Endodermal cell (in vitro differentiated cells): Measurements from ENCODE around the gene TMEM86B. TPM values are rescaled to one million over a fixed set of nuclear protein-coding genes. Genes with fewer than 3 reads are reported as not detected.

ENCODE experiments used
- DNase-seq: peaks from one replicate; pipeline ENCODE4 v3.0.0-alpha.2; 2017
- H3K27ac ChIP-seq: 2 replicates; pipeline ENCODE4 v1.5.1; 2013; ENCODE audit warnings: mild to moderate bottlenecking, low read depth, low read length, moderate library complexity
- H3K27me3 ChIP-seq: 2 replicates; pipeline ENCODE4 v1.6.1; 2013; ENCODE audit warnings: mild to moderate bottlenecking, low read length, moderate library complexity; ENCODE audit not compliant: insufficient read depth, control insufficient read depth, poor library complexity, severe bottlenecking
- H3K36me3 ChIP-seq: 2 replicates; pipeline ENCODE4 v1.7.0; 2013; ENCODE audit warnings: mild to moderate bottlenecking, low read length, moderate library complexity; ENCODE audit not compliant: control insufficient read depth, insufficient read depth
- H3K4me1 ChIP-seq: one replicate; pipeline ENCODE4 v1.7.0; 2013; ENCODE audit warnings: low read length; ENCODE audit not compliant: control insufficient read depth, insufficient read depth
- H3K4me3 ChIP-seq: 2 replicates; pipeline ENCODE4 v1.5.1; 2013; ENCODE audit warnings: mild to moderate bottlenecking, low read length, moderate library complexity
- H3K9ac ChIP-seq: 2 replicates; pipeline ENCODE4 v1.6.1; 2013; ENCODE audit warnings: mild to moderate bottlenecking, low read length, moderate library complexity; ENCODE audit not compliant: poor library complexity, severe bottlenecking; ENCODE audit errors: extremely low read depth
- H3K9me3 ChIP-seq: 2 replicates; pipeline ENCODE4 v1.6.1; 2013; ENCODE audit warnings: mild to moderate bottlenecking, low read length, moderate library complexity; ENCODE audit not compliant: control insufficient read depth
- H3K27ac Mint-ChIP-seq: 2 replicates; pipeline ENCODE4 v1.8.0; 2020; ENCODE audit warnings: mixed read lengths
- H3K27me3 Mint-ChIP-seq: 2 replicates; pipeline ENCODE4 v1.8.0; 2021; ENCODE audit warnings: mild to moderate bottlenecking, mixed read lengths; ENCODE audit not compliant: insufficient read depth
- H3K36me3 Mint-ChIP-seq: 2 replicates; pipeline ENCODE4 v1.8.0; 2020; ENCODE audit warnings: low read depth, mixed read lengths
- H3K4me1 Mint-ChIP-seq: 2 replicates; pipeline ENCODE4 v1.8.0; 2020; ENCODE audit warnings: mixed read lengths
- H3K4me3 Mint-ChIP-seq: 2 replicates; pipeline ENCODE4 v1.8.0; 2020; ENCODE audit warnings: mild to moderate bottlenecking, moderate library complexity, mixed read lengths
- H3K9me3 Mint-ChIP-seq: 2 replicates; pipeline ENCODE4 v1.8.0; 2020; ENCODE audit warnings: mild to moderate bottlenecking, mixed read lengths
- WGBS, 2 experiments: methylation state at CpG; one replicate each; pipeline versions ENCODE4 v1.1.5 to v1.1.7; 2013; ENCODE audit warnings: missing lambda C conversion rate in 2 of 2, mixed read lengths in 1 of 2; ENCODE audit not compliant: insufficient coverage in 1 of 2, insufficient read length in 1 of 2; 5-methylcytosine and 5-hydroxymethylcytosine counted together
- total RNA-seq, 2 donors: library from RNA; stranded (reverse); fragmentation: NEBNext Ultra II Directional in 1 of 2; extraction: Animal tissue kit (Norgen Biotek cat#: 25700) in 1 of 2; gene quantifications; 2 replicates in 1 of 2; 3 replicates in 1 of 2; pipeline ENCODE4 v1.2.1, GENCODE V29; 2021
- TF ChIP-seq, protein P1 (sequence below): fragments of 200-600 bp; sonication (generic); conservative IDR thresholded peaks from 2 replicates; pipeline ENCODE4 v1.5.0; 2021; ENCODE audit warnings: antibody characterized with exemption, mild to moderate bottlenecking

The TMEM86B gene
- total RNA-seq, 2 donors from 2014 or later = 2.9 to 5.9 TPM

DNA sequence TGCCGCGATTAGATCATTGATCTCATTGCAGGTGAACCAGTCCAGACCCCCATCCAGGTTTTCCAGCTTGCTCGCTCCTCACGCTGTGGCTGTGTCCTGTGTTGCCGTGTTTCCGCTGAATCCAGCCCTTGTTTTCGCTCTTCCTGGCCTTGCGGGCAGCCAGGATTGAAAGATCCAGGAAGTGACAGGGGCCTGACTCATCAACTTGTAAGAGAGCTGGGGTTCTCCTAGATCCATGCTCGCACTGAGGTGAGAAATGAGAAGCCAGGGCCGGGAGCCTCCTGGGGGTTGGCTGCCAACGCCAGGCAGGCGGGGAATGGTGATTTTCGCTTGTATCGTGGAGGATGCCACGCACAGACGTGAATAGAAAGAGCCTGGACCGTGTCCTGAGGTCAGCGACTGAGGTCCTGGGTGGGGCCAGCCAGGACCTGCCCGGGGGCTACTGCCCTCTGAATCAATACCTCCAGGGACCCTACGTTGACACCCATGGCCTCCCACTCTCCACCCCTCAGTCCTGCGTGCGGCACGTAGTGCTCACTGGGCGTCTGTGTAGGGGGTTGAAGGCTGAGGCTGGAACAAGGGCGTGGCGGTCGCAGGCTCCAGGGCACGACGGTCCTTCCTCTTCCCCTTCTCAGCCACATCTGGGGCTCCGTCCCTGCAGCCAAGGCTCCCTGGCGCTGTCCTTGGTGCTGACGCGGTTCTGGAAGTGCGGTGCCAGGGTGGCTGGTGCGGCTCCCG lies 11.9 kb downstream of the TMEM86B start:
- H3K4me1 Mint-ChIP-seq = peaks cover 2% of the 10 kb centered on the region
- Histone ChIP-seq H3K4me1 (no peaks in the 10 kb centered on the region), H3K9me3 (peaks cover 12% of the 10 kb centered on the region), H3K36me3 (no peaks in the 10 kb centered on the region), H3K27me3 (no peaks in the 10 kb centered on the region), H3K27ac (peak overlapping the region; percentile 62), H3K9ac (peak overlapping the region; percentile 72), H3K4me3 (peak overlapping the region; percentile 90)
- peak overlapping the region; percentile 84 for H3K4me3 Mint-ChIP-seq
- 5 to 12% methylated on average over 11 to 36 of the region's 36 CpGs for WGBS, 2 experiments
- H3K27ac Mint-ChIP-seq = peak overlapping the region; percentile 94
- peaks cover 7% of the 10 kb centered on the region for H3K36me3 Mint-ChIP-seq
- H3K27me3 Mint-ChIP-seq = peaks cover 32% of the 10 kb centered on the region
- DNase-seq = peak; percentile 97
- TF ChIP-seq, protein P1, sequence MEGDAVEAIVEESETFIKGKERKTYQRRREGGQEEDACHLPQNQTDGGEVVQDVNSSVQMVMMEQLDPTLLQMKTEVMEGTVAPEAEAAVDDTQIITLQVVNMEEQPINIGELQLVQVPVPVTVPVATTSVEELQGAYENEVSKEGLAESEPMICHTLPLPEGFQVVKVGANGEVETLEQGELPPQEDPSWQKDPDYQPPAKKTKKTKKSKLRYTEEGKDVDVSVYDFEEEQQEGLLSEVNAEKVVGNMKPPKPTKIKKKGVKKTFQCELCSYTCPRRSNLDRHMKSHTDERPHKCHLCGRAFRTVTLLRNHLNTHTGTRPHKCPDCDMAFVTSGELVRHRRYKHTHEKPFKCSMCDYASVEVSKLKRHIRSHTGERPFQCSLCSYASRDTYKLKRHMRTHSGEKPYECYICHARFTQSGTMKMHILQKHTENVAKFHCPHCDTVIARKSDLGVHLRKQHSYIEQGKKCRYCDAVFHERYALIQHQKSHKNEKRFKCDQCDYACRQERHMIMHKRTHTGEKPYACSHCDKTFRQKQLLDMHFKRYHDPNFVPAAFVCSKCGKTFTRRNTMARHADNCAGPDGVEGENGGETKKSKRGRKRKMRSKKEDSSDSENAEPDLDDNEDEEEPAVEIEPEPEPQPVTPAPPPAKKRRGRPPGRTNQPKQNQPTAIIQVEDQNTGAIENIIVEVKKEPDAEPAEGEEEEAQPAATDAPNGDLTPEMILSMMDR = no peak
- H3K9me3 Mint-ChIP-seq = peaks cover 60% of the 10 kb centered on the region

DNA sequence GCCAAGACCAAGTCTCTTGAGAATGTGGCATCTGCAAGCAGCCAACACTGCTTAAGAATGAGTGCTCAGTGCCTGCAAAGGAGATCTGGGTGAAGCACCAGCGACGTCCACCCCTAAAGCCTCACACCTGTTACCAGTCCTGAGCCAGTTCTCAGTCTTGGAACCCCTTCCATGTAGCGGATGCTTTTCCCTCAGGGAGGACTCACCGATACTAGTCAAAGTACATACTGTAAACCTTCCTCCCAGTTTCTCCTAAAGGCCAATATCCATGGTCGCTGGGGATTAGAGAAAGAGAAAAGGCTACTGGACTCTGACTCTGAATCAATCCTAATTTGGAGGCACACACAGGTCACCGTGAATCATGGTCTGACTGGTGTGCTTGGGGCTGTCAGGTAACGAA lies 15.0 kb downstream of the TMEM86B start:
- no peaks in the 10 kb centered on the region for H3K4me1 ChIP-seq
- no peak overlapping the region for H3K4me3 Mint-ChIP-seq
- H3K36me3 Mint-ChIP-seq = no peaks in the 10 kb centered on the region
- no peak overlapping the region for H3K27ac ChIP-seq
- no peak overlapping the region for H3K4me3 ChIP-seq
- H3K27me3 Mint-ChIP-seq = peaks cover 44% of the 10 kb centered on the region
- H3K9me3 Mint-ChIP-seq = peaks cover 48% of the 10 kb centered on the region
- peaks cover 2% of the 10 kb centered on the region for H3K4me1 Mint-ChIP-seq
- no peaks in the 10 kb centered on the region for H3K36me3 ChIP-seq
- no peaks in the 10 kb centered on the region for H3K27me3 ChIP-seq
- 82 to 93% methylated on average over 5 to 7 of the region's 7 CpGs for WGBS, 2 experiments
- H3K27ac Mint-ChIP-seq = no peak overlapping the region
- peaks cover 8% of the 10 kb centered on the region for H3K9me3 ChIP-seq
- TF ChIP-seq, protein P1 = no peak
- no peak for DNase-seq
- H3K9ac ChIP-seq = no peak overlapping the region

DNA sequence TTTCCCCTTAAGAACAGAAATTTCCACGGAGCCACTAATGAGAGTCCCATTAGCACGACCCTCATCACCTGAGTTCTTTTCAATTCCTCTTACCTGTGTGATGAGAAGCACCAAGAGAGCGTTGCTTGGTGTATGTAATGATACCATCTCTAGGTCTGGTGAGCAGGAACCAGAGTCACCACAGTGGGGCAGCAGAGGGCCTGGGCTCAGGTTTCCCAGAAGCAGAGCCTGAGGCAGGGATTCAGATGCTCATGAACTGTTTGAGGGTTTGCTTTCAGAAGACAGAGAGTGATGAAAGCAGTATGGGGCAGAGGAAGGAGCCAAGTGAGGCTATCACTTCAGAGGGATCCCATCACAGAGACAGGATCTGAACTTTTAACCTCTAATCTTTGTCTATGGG lies 16.1 kb downstream of the TMEM86B start:
- Mint-ChIP-seq H3K36me3 (no peaks in the 10 kb centered on the region), H3K27ac (no peak overlapping the region), H3K9me3 (peaks cover 48% of the 10 kb centered on the region), H3K27me3 (peaks cover 44% of the 10 kb centered on the region), H3K4me3 (no peak overlapping the region), H3K4me1 (peaks cover 2% of the 10 kb centered on the region)
- no peaks in the 10 kb centered on the region for H3K36me3 ChIP-seq
- WGBS, 2 experiments = 87% methylated on average over 3 of the region's 3 CpGs; no CpG with 5 or more reads in 1 of the 2 experiments
- H3K9me3 ChIP-seq = peaks cover 8% of the 10 kb centered on the region
- no peaks in the 10 kb centered on the region for H3K4me1 ChIP-seq
- H3K4me3 ChIP-seq = no peak overlapping the region
- peak; percentile 76 for DNase-seq
- no peaks in the 10 kb centered on the region for H3K27me3 ChIP-seq
- TF ChIP-seq, protein P1 = peak; percentile 54
- H3K9ac ChIP-seq = no peak overlapping the region
- H3K27ac ChIP-seq = no peak overlapping the region
